A549 treated with AZD9567 at 1 μM for 4 hours (cell line): ENCODE data around the gene ZNF595. TPM values are rescaled to one million over a fixed set of nuclear protein-coding genes. Genes with fewer than 3 reads are reported as not detected.

Source experiments
- total RNA-seq: library from RNA; stranded (reverse); fragments of 200-300 nt; extraction: Qiagen RNA extraction; gene quantifications from 5 replicates; pipeline ENCODE4 v1.2.3, GENCODE V29; 2022; ENCODE audit not compliant: insufficient read depth

The ZNF595 gene
- 16.1 to 26.0 TPM (median 21.2 TPM) in 5 replicates for total RNA-seq

DNA sequence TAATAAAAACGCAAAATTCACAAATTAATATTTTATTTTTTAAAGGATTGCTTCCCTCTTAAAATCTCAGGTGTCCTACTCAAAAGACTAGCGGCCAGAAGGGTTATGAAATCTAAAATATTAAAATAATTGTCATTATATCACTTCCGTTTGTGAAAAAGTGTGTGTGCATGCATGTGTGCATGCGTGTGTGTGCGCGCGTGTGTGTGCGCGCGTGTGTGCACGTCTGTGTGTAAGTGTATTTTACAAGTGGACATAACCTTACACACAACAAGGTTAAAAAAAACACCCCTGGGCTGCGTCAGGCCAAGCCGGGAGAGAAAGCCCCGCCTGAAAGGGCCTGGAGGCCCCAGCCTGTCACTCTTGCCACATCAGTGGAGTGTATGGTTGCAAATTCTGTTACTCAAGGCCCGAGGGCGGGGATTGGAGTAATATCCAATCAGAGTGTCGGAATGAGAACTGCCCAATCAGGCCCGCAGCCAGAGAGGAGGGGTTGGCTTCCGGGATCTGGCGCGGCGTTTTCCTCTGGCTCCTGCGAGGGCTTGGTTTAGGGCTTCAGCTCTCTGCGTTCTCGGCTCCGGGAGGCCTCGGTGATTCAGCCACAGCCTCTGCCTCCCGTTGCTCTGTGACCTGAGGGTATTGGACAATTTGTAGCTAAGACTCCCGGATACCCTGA, at the start of gene ZNF595:
ZNF595 (plus strand) TSS at position 518 of the 676 bp plus-strand sequence. CDS start 168 bp downstream, outside the sequence.

GRCh38 chr4:124275-125081, 71.4 kb downstream of the ZNF595 start, which contains the start of gene ZNF718:
TSS of gene ZNF718 (plus strand) at chr4:124501. CDS start at chr4:124671, 170 bp downstream.

Other genes with a start within 250 kb of the ZNF595 start
- 0.50 to 0.53 TPM (median 0.51 TPM) in 4 of 5 replicates, not detected in the other for gene ZNF718, start 71.2 kb downstream of the ZNF595 start, total RNA-seq